ENCODE data around the gene GEMIN4. TPM values are rescaled to one million over a fixed set of nuclear protein-coding genes. Genes with fewer than 3 reads are reported as not detected.

Gene GEMIN4
- total and polyA plus RNA-seq, 10 of the 15 experiments (the other 5 are each of a cell fraction or from before 2014, with no cell fraction given) = 2.4 to 55.6 (median 34.5) TPM

GRCh38 chr17:781805-782731, 30.0 kb upstream of the GEMIN4 start, which contains the start of the genes GLOD4 and MRM3 (continued):
- TF ChIP-seq RBBP5 (conservative IDR thresholded peaks at IDR 0.05) (peak; percentile 85; the same call in 1 of the 2 replicates), CHD2 (IDR thresholded peaks at IDR 0.05; ENCODE audit: borderline replicate concordance, low read depth, low read length) (peak; percentile 91), TARDBP (IDR thresholded peaks at IDR 0.05; ENCODE audit: borderline replicate concordance) (peak; percentile 66; the same call in 1 of the 2 replicates), ASH2L (IDR thresholded peaks at IDR 0.05; ENCODE audit: borderline replicate concordance, low read depth) (0 out of 2 replicates have a peak, but pooled peaks have one; percentile 73), USF2 (IDR thresholded peaks at IDR 0.05; ENCODE audit: borderline replicate concordance, low read depth, low read length) (peak; percentile 60), HDAC6 (IDR thresholded peaks at IDR 0.05; ENCODE audit: unreplicated experiment) (peak; percentile 77), JUND (IDR thresholded peaks at IDR 0.05; ENCODE audit: low read depth, low read length) (peak; percentile 44; the same call in 1 of the 2 replicates), ZBED1 (IDR thresholded peaks at IDR 0.05; ENCODE audit: borderline replicate concordance) (no peak), RUNX3 (IDR thresholded peaks at IDR 0.05; ENCODE audit: low read length) (peak; percentile 60), TAF1 (IDR thresholded peaks at IDR 0.05; ENCODE audit: borderline replicate concordance, low read depth, low read length) (peak; percentile 92), ZSCAN29 (IDR thresholded peaks at IDR 0.05) (no peak), HCFC1 (IDR thresholded peaks at IDR 0.05; ENCODE audit: low read length) (peak; percentile 87), SREBF1 (IDR thresholded peaks at IDR 0.05; ENCODE audit: low read length) (no peak), YBX1 (IDR thresholded peaks at IDR 0.05) (no peak), CEBPB (IDR thresholded peaks at IDR 0.05; ENCODE audit: borderline replicate concordance in 1 of 2, low read depth in 2 of 2, low read length in 2 of 2) (0 out of 4 replicates have a peak, but pooled peaks of 1 of the 2 experiments have one; percentile 20), TCF12 (IDR thresholded peaks at IDR 0.05; ENCODE audit: low read depth, low read length) (0 out of 2 replicates have a peak, but pooled peaks have one; percentile 42), MEF2A (IDR thresholded peaks at IDR 0.05; ENCODE audit: insufficient read depth, low read depth, low read length) (no peak), ZNF274 (IDR thresholded peaks at IDR 0.05; ENCODE audit: insufficient read depth, insufficient read length) (no peak), GATAD2B (conservative IDR thresholded peaks at IDR 0.05; ENCODE audit: low read depth) (peak; percentile 79)
- TF ChIP-seq, protein P1, sequence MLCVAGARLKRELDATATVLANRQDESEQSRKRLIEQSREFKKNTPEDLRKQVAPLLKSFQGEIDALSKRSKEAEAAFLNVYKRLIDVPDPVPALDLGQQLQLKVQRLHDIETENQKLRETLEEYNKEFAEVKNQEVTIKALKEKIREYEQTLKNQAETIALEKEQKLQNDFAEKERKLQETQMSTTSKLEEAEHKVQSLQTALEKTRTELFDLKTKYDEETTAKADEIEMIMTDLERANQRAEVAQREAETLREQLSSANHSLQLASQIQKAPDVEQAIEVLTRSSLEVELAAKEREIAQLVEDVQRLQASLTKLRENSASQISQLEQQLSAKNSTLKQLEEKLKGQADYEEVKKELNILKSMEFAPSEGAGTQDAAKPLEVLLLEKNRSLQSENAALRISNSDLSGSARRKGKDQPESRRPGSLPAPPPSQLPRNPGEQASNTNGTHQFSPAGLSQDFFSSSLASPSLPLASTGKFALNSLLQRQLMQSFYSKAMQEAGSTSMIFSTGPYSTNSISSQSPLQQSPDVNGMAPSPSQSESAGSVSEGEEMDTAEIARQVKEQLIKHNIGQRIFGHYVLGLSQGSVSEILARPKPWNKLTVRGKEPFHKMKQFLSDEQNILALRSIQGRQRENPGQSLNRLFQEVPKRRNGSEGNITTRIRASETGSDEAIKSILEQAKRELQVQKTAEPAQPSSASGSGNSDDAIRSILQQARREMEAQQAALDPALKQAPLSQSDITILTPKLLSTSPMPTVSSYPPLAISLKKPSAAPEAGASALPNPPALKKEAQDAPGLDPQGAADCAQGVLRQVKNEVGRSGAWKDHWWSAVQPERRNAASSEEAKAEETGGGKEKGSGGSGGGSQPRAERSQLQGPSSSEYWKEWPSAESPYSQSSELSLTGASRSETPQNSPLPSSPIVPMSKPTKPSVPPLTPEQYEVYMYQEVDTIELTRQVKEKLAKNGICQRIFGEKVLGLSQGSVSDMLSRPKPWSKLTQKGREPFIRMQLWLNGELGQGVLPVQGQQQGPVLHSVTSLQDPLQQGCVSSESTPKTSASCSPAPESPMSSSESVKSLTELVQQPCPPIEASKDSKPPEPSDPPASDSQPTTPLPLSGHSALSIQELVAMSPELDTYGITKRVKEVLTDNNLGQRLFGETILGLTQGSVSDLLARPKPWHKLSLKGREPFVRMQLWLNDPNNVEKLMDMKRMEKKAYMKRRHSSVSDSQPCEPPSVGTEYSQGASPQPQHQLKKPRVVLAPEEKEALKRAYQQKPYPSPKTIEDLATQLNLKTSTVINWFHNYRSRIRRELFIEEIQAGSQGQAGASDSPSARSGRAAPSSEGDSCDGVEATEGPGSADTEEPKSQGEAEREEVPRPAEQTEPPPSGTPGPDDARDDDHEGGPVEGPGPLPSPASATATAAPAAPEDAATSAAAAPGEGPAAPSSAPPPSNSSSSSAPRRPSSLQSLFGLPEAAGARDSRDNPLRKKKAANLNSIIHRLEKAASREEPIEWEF (IDR thresholded peaks at IDR 0.05; ENCODE audit: insufficient replicate concordance, low read depth, low read length) = no peak
- TF ChIP-seq, protein P2, sequence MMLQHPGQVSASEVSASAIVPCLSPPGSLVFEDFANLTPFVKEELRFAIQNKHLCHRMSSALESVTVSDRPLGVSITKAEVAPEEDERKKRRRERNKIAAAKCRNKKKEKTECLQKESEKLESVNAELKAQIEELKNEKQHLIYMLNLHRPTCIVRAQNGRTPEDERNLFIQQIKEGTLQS (IDR thresholded peaks at IDR 0.05; ENCODE audit: borderline replicate concordance, extremely low read depth, low read depth, low read length) = peak; percentile 97
